OCI-M1 (cell line): ENCODE results near the gene NFASC.

Source experiments
- DNase-seq: peaks from one replicate; lab custom pipeline; 2025; lab: John Stamatoyannopoulos, UW

Gene NFASC

GRCh38 chr1:205062895-205063294 is 192.2 kb downstream of the NFASC start:
- no peak for DNase-seq

GRCh38 chr1:205064301-205064700 is 193.6 kb downstream of the NFASC start:
- no peak for DNase-seq

GRCh38 chr1:205064741-205065316 is 194.2 kb downstream of the NFASC start:
- no peak for DNase-seq

GRCh38 chr1:205065666-205066065 is 195.0 kb downstream of the NFASC start:
- no peak for DNase-seq

GRCh38 chr1:205066141-205066818 is 195.6 kb downstream of the NFASC start:
- DNase-seq: peak; percentile 39

- no peak for DNase-seq
Measured at GRCh38 chr1:205067031-205067430, 196.4 kb downstream of the NFASC start.

- no peak for DNase-seq
Measured at GRCh38 chr1:205068001-205068400, 197.3 kb downstream of the NFASC start.

GRCh38 chr1:205068457-205069040 is 197.9 kb downstream of the NFASC start:
- no peak for DNase-seq

GRCh38 chr1:205069371-205070125 is 198.9 kb downstream of the NFASC start:
- no peak for DNase-seq

GRCh38 chr1:205071028-205071409 is 200.4 kb downstream of the NFASC start:
- no peak for DNase-seq

- DNase-seq: no peak
Measured at GRCh38 chr1:205071801-205072200, 201.1 kb downstream of the NFASC start.

- no peak for DNase-seq
Measured at GRCh38 chr1:205072286-205072685, 201.6 kb downstream of the NFASC start.
